ENCODE results near the gene ZFHX3.

Gene ZFHX3

GRCh38 chr16:73056448-73056847 is 8.5 kb upstream of the ZFHX3 start:
- DNase-seq: no peak

- DNase-seq: no peak
Observed at GRCh38 chr16:73054813-73055482, 7.0 kb upstream of the ZFHX3 start.

- DNase-seq: no peak
Observed at GRCh38 chr16:73054498-73054812, 6.5 kb upstream of the ZFHX3 start.

- DNase-seq: no peak
Observed at GRCh38 chr16:73054125-73054484, 6.2 kb upstream of the ZFHX3 start.

- DNase-seq: no peak
Observed at GRCh38 chr16:73053364-73054124, 5.6 kb upstream of the ZFHX3 start.

GRCh38 chr16:73053038-73053363 is 5.1 kb upstream of the ZFHX3 start:
- DNase-seq: no peak

GRCh38 chr16:73052576-73052975 is 4.6 kb upstream of the ZFHX3 start:
- no peak for DNase-seq

GRCh38 chr16:73051961-73052360 is 4.0 kb upstream of the ZFHX3 start:
- DNase-seq: no peak

- DNase-seq: no peak
Observed at GRCh38 chr16:73051226-73051625, 3.3 kb upstream of the ZFHX3 start.

GRCh38 chr16:73050201-73051099 is 2.5 kb upstream of the ZFHX3 start:
- DNase-seq: no peak

GRCh38 chr16:73049511-73049910 is 1.6 kb upstream of the ZFHX3 start:
- DNase-seq: no peak

GRCh38 chr16:73049091-73049490 is 1.2 kb upstream of the ZFHX3 start:
- DNase-seq: no peak

- no peak for DNase-seq
Observed at GRCh38 chr16:73048292-73049080, 558 bp upstream of the ZFHX3 start.

GRCh38 chr16:73047221-73047535 is 750 bp downstream of the ZFHX3 start:
- DNase-seq: no peak

- no peak for DNase-seq
Observed at GRCh38 chr16:73046849-73047214, 1.1 kb downstream of the ZFHX3 start.

- no peak for DNase-seq
Observed at GRCh38 chr16:73046202-73046848, 1.6 kb downstream of the ZFHX3 start.

- no peak for DNase-seq
Observed at GRCh38 chr16:73043828-73044467, 4.0 kb downstream of the ZFHX3 start.

- DNase-seq: no peak
Observed at GRCh38 chr16:73042807-73043206, 5.1 kb downstream of the ZFHX3 start.

- DNase-seq: no peak
Observed at GRCh38 chr16:73041676-73042075, 6.3 kb downstream of the ZFHX3 start.

GRCh38 chr16:73040735-73041402 is 7.1 kb downstream of the ZFHX3 start:
- no peak for DNase-seq

GRCh38 chr16:73040136-73040535 is 7.8 kb downstream of the ZFHX3 start:
- peak; percentile 26 for DNase-seq

All from DMS 273 treated with DMSO at 0.1 percent for 48 hours (cell line).